ENCODE data around the gene MLLT6. TPM values are rescaled to one million over a fixed set of nuclear protein-coding genes. Genes with fewer than 3 reads are reported as not detected.
A peak's percentile ranks its signal among the peaks of the same experiment; 100 is the strongest.

MLLT6 gene
- total RNA-seq, 2 experiments from 2014 or later = 262 to 265 TPM

GRCh38 chr17:38735161-38735997 lies 30.3 kb downstream of the MLLT6 start:
- Mint-ChIP-seq H3K27ac (no peak overlapping the region), H3K4me3 (no peak overlapping the region), H3K9me3 (no peaks in the 10 kb centered on the region), H3K36me3 (ENCODE audit: low read depth) (peaks cover 13% of the 10 kb centered on the region), H3K27me3 (peaks cover 3% of the 10 kb centered on the region), H3K4me1 (peaks cover 43% of the 10 kb centered on the region)
- POLR2A ChIA-PET = interaction anchor here (0.7 to 3.4 kb wide), 7 partner anchors 13 to 66 kb away, joined by 3 to 22 read pairs (median 6); partner anchors contain the start of genes EPOP, MLLT6 and PSMB3
- peak; percentile 74 for DNase-seq
- CTCF ChIA-PET = interaction anchor here (0.5 to 4.8 kb wide), 32 partner anchors 8 to 888 kb away, joined by 3 to 86 read pairs (median 4); partner anchors contain the start of genes EPOP, MLLT6, PSMB3 and RPL19

DNA sequence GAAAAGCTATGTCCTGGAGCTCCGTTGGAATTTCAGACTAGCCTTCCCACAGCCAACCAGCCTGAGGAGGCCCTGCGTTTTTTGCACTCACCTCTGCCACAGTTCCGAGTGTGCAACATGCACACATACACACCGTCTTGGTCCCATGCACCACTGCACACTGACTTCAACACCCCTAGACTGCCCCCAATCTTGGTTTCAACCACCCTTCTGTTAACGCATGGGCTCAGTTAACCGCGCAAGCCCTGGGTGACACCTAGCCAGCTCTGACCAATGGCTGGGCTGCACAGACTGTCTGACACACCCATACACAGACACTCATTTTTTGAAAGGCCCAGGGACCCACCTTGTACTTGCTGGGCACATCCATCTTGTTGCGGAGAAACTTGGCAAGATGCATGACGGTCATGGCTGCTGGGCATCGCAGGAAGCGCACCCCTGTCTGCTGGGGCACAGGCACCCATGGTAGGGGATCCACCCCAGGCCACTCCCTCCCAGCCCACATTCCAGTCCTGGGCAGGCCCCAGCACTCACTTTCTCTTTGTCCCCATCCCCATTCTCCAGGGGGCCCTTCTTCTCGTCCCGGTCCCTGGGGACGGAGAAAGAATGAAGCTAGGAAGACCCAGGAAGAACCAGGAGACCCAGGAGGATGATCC lies 33.1 kb downstream of the MLLT6 start:
- no peak for DNase-seq
- H3K4me3 Mint-ChIP-seq = no peak overlapping the region
- peaks cover 28% of the 10 kb centered on the region for H3K4me1 Mint-ChIP-seq
- peaks cover 5% of the 10 kb centered on the region for H3K27me3 Mint-ChIP-seq
- H3K27ac Mint-ChIP-seq = no peak overlapping the region
- no peaks in the 10 kb centered on the region for H3K9me3 Mint-ChIP-seq
- POLR2A ChIA-PET = interaction anchor here (1.4 kb wide), 1 partner anchor 10 kb away, joined by 6 read pairs; no protein-coding TSS in a partner anchor
- CTCF ChIA-PET = interaction anchor here (0.6 to 4.8 kb wide), 4 partner anchors 11 to 1351 kb away, joined by 3 to 86 read pairs (median 4); partner anchors contain the start of gene EPOP
- peaks cover 3% of the 10 kb centered on the region for H3K36me3 Mint-ChIP-seq (ENCODE audit: low read depth)

- H3K4me3 Mint-ChIP-seq = no peak overlapping the region
- H3K36me3 Mint-ChIP-seq (ENCODE audit: low read depth) = peaks cover under 1% of the 10 kb centered on the region
- H3K27me3 Mint-ChIP-seq = peaks cover 5% of the 10 kb centered on the region
- no peak overlapping the region for H3K27ac Mint-ChIP-seq
- ChIA-PET CTCF (interaction anchor here (0.8 kb wide), 1 partner anchor 20 kb away, joined by 4 read pairs; no protein-coding TSS in a partner anchor), POLR2A (no interaction called here)
- peaks cover 27% of the 10 kb centered on the region for H3K4me1 Mint-ChIP-seq
- no peaks in the 10 kb centered on the region for H3K9me3 Mint-ChIP-seq
- DNase-seq = no peak
Measured at GRCh38 chr17:38738686-38739085, 33.6 kb downstream of the MLLT6 start.

DNA sequence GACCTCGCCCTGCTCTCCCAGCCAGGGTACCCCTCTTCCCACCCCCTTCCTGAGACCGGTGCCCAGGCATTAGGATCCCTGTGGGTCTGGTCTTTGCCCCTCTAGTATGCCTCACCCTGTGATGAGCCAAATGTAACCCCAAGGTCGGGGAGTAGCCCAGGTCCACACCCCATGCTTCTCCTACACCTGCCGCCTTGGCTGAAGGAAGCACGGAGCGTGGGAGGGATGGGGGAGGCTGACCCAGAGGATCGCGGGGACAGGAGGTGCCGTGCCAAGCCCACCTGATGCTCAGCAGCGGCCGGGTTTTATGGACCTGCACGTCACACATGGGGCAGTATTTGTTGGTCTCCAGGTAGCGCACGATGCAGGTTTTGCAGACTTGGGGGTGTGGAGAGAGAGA lies 34.2 kb downstream of the MLLT6 start:
- Mint-ChIP-seq H3K9me3 (no peaks in the 10 kb centered on the region), H3K4me3 (no peak overlapping the region), H3K27ac (no peak overlapping the region), H3K4me1 (peaks cover 22% of the 10 kb centered on the region), H3K36me3 (ENCODE audit: low read depth) (no peaks in the 10 kb centered on the region), H3K27me3 (peaks cover 5% of the 10 kb centered on the region)
- POLR2A ChIA-PET = no interaction called here
- CTCF ChIA-PET = no interaction called here
- DNase-seq = no peak

GRCh38 chr17:38740044-38740443 lies 35.0 kb downstream of the MLLT6 start:
- H3K27me3 Mint-ChIP-seq = peaks cover 5% of the 10 kb centered on the region
- ChIA-PET POLR2A (no interaction called here), CTCF (no interaction called here)
- no peaks in the 10 kb centered on the region for H3K9me3 Mint-ChIP-seq
- H3K36me3 Mint-ChIP-seq (ENCODE audit: low read depth) = no peaks in the 10 kb centered on the region
- no peak overlapping the region for H3K27ac Mint-ChIP-seq
- no peak for DNase-seq
- no peak overlapping the region for H3K4me3 Mint-ChIP-seq
- peaks cover 19% of the 10 kb centered on the region for H3K4me1 Mint-ChIP-seq

DNA sequence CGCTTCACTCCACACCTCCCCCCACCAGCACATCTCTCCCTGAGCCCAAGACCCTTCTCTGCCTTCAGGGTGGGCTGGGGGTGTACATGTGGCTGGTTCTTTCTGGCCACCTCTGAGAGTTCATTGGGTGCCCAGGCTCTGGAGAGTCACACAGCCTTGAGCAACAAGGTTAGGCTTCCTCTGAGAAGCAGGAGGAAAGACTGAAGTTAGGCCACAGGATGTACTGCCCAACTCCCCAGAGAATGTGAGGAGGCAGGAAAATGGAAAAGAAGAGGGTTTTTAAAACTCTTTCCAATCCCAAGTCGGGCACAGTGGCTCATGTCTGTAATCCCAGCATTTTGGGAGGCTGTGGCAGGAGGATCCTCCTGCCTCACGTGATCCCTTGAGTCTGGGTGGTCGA lies 35.7 kb downstream of the MLLT6 start:
- ChIA-PET CTCF (no interaction called here), POLR2A (no interaction called here)
- Mint-ChIP-seq H3K9me3 (no peaks in the 10 kb centered on the region), H3K27ac (no peak overlapping the region), H3K4me3 (no peak overlapping the region), H3K36me3 (ENCODE audit: low read depth) (no peaks in the 10 kb centered on the region), H3K27me3 (peaks cover 10% of the 10 kb centered on the region), H3K4me1 (peaks cover 13% of the 10 kb centered on the region)
- DNase-seq = no peak

GRCh38 chr17:38741461-38741860 lies 36.4 kb downstream of the MLLT6 start:
- ChIA-PET CTCF (no interaction called here), POLR2A (no interaction called here)
- Mint-ChIP-seq H3K27me3 (peaks cover 16% of the 10 kb centered on the region), H3K27ac (no peak overlapping the region), H3K4me3 (no peak overlapping the region), H3K9me3 (no peaks in the 10 kb centered on the region), H3K4me1 (peaks cover 19% of the 10 kb centered on the region), H3K36me3 (ENCODE audit: low read depth) (no peaks in the 10 kb centered on the region)
- DNase-seq = no peak

DNA sequence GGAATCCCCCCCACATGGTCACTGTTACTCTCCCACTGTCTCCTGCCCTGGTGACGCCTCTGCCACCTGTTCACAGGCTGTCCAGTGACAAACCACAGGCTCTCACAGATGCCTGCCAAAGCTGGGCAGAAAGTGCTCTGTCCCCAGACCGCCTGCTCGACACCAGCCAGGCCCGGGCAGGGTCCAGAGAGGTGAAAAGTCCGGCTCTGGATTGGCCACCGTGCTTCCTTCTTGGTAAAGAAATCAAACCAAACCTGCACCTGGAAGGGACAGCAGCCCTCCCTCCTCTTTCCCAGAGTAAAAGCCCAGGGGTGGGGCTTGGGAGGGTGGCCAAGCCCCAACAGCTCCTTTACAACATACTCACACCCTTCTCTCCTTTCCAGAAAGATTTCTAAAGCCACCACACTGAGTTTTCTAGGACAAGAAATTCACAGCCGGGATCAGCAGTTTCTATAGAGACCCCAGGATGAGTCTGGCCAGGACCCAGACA lies 36.9 kb downstream of the MLLT6 start:
- no peak overlapping the region for H3K4me3 Mint-ChIP-seq
- CTCF ChIA-PET = no interaction called here

GRCh38 chr17:38742411-38743308 lies 37.6 kb downstream of the MLLT6 start:
- H3K27ac Mint-ChIP-seq = no peak overlapping the region
- H3K27me3 Mint-ChIP-seq = peaks cover 21% of the 10 kb centered on the region
- no peaks in the 10 kb centered on the region for H3K9me3 Mint-ChIP-seq
- CTCF ChIA-PET = interaction anchor here (0.8 kb wide), 1 partner anchor 11 kb away, joined by 3 read pairs; no protein-coding TSS in a partner anchor
- H3K4me1 Mint-ChIP-seq = peaks cover 25% of the 10 kb centered on the region
- DNase-seq = no peak
- POLR2A ChIA-PET = interaction anchor here (1.3 kb wide), 1 partner anchor 9 kb away, joined by 4 read pairs; no protein-coding TSS in a partner anchor
- H3K36me3 Mint-ChIP-seq (ENCODE audit: low read depth) = no peaks in the 10 kb centered on the region
- H3K4me3 Mint-ChIP-seq = no peak overlapping the region

More for the DNA sequence above, 36.9 kb downstream of the MLLT6 start:
- DNase-seq = no peak
- peaks cover 24% of the 10 kb centered on the region for H3K4me1 Mint-ChIP-seq
- H3K9me3 Mint-ChIP-seq = no peaks in the 10 kb centered on the region
- H3K27me3 Mint-ChIP-seq = peaks cover 21% of the 10 kb centered on the region
- no peaks in the 10 kb centered on the region for H3K36me3 Mint-ChIP-seq (ENCODE audit: low read depth)
- no peak overlapping the region for H3K27ac Mint-ChIP-seq
- POLR2A ChIA-PET = no interaction called here

DNA sequence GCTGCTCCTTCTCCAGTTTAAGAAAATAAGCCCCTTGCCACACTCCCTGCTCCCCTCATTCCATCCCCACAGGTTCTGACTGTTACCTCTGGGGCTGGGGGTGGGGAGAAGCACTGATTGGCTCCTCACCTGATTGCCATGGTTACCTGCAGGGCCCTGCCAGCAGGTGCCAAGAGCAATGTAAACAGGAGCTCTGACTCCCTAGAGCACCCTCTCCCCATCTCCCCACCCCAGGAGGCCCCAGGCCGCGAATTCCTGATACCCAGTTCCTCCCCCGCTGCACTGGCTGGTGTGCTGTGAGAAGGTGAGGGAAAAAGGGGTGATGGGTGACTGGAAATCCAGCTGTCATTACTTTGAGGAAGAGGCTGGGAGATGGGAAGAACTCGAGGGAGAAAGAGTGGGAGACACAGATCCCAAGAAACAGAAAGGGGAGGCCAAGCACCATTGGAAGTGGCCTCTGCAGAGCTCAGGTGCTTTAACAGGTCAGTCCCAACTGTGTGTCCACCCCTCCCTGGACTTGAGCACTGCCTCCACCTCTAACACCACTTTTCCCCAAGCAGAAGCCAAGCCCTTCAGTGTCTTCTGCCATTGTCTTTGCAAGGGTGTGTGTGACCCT lies 38.6 kb downstream of the MLLT6 start:
- CTCF ChIA-PET = interaction anchor here (1.5 kb wide), 1 partner anchor 9 kb away, joined by 7 read pairs; no protein-coding TSS in a partner anchor
- Mint-ChIP-seq H3K36me3 (ENCODE audit: low read depth) (no peaks in the 10 kb centered on the region), H3K4me3 (no peak overlapping the region), H3K4me1 (peaks cover 29% of the 10 kb centered on the region), H3K27ac (no peak overlapping the region), H3K9me3 (no peaks in the 10 kb centered on the region), H3K27me3 (peaks cover 26% of the 10 kb centered on the region)
- POLR2A ChIA-PET = interaction anchor here (1.3 kb wide), 1 partner anchor 8 kb away, joined by 4 read pairs; no protein-coding TSS in a partner anchor
- DNase-seq = no peak

DNA sequence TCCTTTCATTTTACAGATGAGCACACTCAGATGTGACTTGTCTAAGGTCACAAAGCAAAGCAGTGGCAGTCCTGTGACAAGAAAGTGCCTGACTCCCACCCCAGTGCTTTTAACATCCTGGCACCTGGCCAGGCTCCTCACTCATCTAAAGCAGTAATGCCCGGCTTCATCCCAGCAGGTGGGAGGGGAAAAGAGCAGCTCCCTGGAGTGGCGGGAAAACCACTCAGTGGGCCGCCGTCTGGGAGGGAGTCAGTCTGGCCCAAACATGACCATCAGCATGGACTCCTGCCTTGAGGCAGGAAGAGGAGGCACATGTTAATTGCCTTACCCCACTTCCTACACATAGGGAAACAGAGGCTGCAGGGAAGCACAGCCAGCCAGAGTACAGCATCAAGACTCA lies 40.5 kb downstream of the MLLT6 start:
- POLR2A ChIA-PET = interaction anchor here (0.9 to 1.1 kb wide), 2 partner anchors 14 to 17 kb away, joined by 3 read pairs; no protein-coding TSS in a partner anchor
- DNase-seq = no peak
- Mint-ChIP-seq H3K4me3 (no peak overlapping the region), H3K36me3 (ENCODE audit: low read depth) (no peaks in the 10 kb centered on the region), H3K27ac (no peak overlapping the region), H3K27me3 (peaks cover 37% of the 10 kb centered on the region), H3K4me1 (peaks cover 42% of the 10 kb centered on the region), H3K9me3 (no peaks in the 10 kb centered on the region)
- CTCF ChIA-PET = interaction anchor here (0.5 to 1.1 kb wide), 2 partner anchors 70 to 91 kb away, joined by 5 to 6 read pairs; partner anchors contain the start of gene EPOP
